ENCODE results near the gene SLC22A25. TPM values are rescaled to one million over a fixed set of nuclear protein-coding genes. Genes with fewer than 3 reads are reported as not detected.

The SLC22A25 gene
- not detected for total RNA-seq
- under 1 TPM in 1 of 3 donors, not detected in 2; 0.06 TPM for polyA plus RNA-seq
- long read RNA-seq, donor 1, result 0 reads
- long read RNA-seq, donor 2, result 0 reads

- H3K9me3 ChIP-seq, result no peaks in the 10 kb centered on the region
Observed at GRCh38 chr11:63243533-63243932, at the start of gene SLC22A25. Gene SLC22A25, minus strand, starts transcription at chr11:63243599. Its CDS starts 13,947 bp downstream, at chr11:63229652.

GRCh38 chr11:63290285-63290684 is 46.9 kb upstream of the SLC22A25 start:
- H3K9me3 ChIP-seq, result peaks cover 0 to 29% (median 15%) of the 10 kb centered on the region in 8 donors
- no peaks in the 10 kb centered on the region for H3K4me1 ChIP-seq
- H3K36me3 ChIP-seq, result no peaks in the 10 kb centered on the region
- no peak overlapping the region for H3K4me3 ChIP-seq
- TF ChIP-seq POLR2AphosphoS5 (IDR thresholded peaks at IDR 0.05), result no peak
- H3K27me3 ChIP-seq (replicated peaks in 1 of 7), result peaks cover 0 to 22% (median 0%) of the 10 kb centered on the region in 7 donors
- no peak for DNase-seq
- intact Hi-C loops (cut with DNase I; ENCODE audit: low total_unique reads), result no loop called here
- H3K27ac ChIP-seq, result no peak overlapping the region
- WGBS, 5 donors, result 81 to 89% (median 86%) methylated on average over 4 of the region's 4 CpGs

More at GRCh38 chr11:63243533-63243932, at the start of gene SLC22A25:
- H3K4me1 ChIP-seq, result no peaks in the 10 kb centered on the region
- WGBS, 5 donors, result 63 to 95% (median 73%) methylated on average over 4 to 5 of the region's 5 CpGs
- no peaks in the 10 kb centered on the region for H3K36me3 ChIP-seq
- intact Hi-C loops (cut with DNase I; ENCODE audit: low total_unique reads), result no loop called here
- H3K27ac ChIP-seq, result no peak within 1 kb of the TSS
- peaks cover 0 to 42% (median 0%) of the 10 kb centered on the region in 7 donors for H3K27me3 ChIP-seq (replicated peaks in 1 of 7)
- no peak within 1 kb of the TSS for H3K4me3 ChIP-seq
- DNase-seq, result no peak
- TF ChIP-seq POLR2A (IDR thresholded peaks at IDR 0.05) (no peak), CTCF (IDR thresholded peaks at IDR 0.05 in 8 of 11, conservative IDR thresholded peaks at IDR 0.05 in 3 of 11) (no peak), POLR2AphosphoS5 (IDR thresholded peaks at IDR 0.05) (no peak)

- H3K9me3 ChIP-seq, result peaks cover 0 to 29% (median 13%) of the 10 kb centered on the region in 8 donors
- intact Hi-C loops (cut with DNase I; ENCODE audit: low total_unique reads), result no loop called here
- no peaks in the 10 kb centered on the region for H3K36me3 ChIP-seq
- H3K4me3 ChIP-seq, result no peak overlapping the region
- H3K27me3 ChIP-seq (replicated peaks in 1 of 7), result peaks cover 0 to 24% (median 0%) of the 10 kb centered on the region in 7 donors
- TF ChIP-seq CTCF (IDR thresholded peaks at IDR 0.05 in 8 of 11, conservative IDR thresholded peaks at IDR 0.05 in 3 of 11) (no peak), POLR2A (IDR thresholded peaks at IDR 0.05) (no peak), POLR2AphosphoS5 (IDR thresholded peaks at IDR 0.05) (no peak)
- WGBS, 5 donors, result 73 to 84% (median 79%) methylated on average over 5 of the region's 5 CpGs
- no peak overlapping the region for H3K27ac ChIP-seq
- no peaks in the 10 kb centered on the region for H3K4me1 ChIP-seq
- DNase-seq, result no peak
Observed at GRCh38 chr11:63289658-63290057, 46.3 kb upstream of the SLC22A25 start.

- Histone ChIP-seq H3K4me3 (no peak overlapping the region), H3K27ac (no peak overlapping the region), H3K4me1 (no peaks in the 10 kb centered on the region), H3K36me3 (no peaks in the 10 kb centered on the region), H3K9me3 (peaks cover 0 to 9% (median 0%) of the 10 kb centered on the region in 8 donors), H3K27me3 (replicated peaks in 1 of 7) (peaks cover 0 to 53% (median 9%) of the 10 kb centered on the region in 7 donors)
- no peak for DNase-seq
- TF ChIP-seq POLR2AphosphoS5 (IDR thresholded peaks at IDR 0.05) (no peak), POLR2A (IDR thresholded peaks at IDR 0.05) (no peak), CTCF (IDR thresholded peaks at IDR 0.05 in 8 of 11, conservative IDR thresholded peaks at IDR 0.05 in 3 of 11) (no peak)
- intact Hi-C loops (cut with DNase I; ENCODE audit: low total_unique reads), result no loop called here
Observed at GRCh38 chr11:63282579-63282978, 39.2 kb upstream of the SLC22A25 start.

- no peak for TF ChIP-seq POLR2A (IDR thresholded peaks at IDR 0.05)
- no peak for TF ChIP-seq POLR2AphosphoS5 (IDR thresholded peaks at IDR 0.05)
- no peak for TF ChIP-seq CTCF (IDR thresholded peaks at IDR 0.05 in 8 of 11, conservative IDR thresholded peaks at IDR 0.05 in 3 of 11)
- no peak for DNase-seq
- no peaks in the 10 kb centered on the region for H3K36me3 ChIP-seq
- H3K27ac ChIP-seq, result no peak overlapping the region
- peaks cover 0 to 45% (median 9%) of the 10 kb centered on the region in 7 donors for H3K27me3 ChIP-seq (replicated peaks in 1 of 7)
- intact Hi-C loops (cut with DNase I; ENCODE audit: low total_unique reads), result no loop called here
- H3K4me1 ChIP-seq, result no peaks in the 10 kb centered on the region
- H3K4me3 ChIP-seq, result no peak overlapping the region
- H3K9me3 ChIP-seq, result no peaks in the 10 kb centered on the region
Observed at GRCh38 chr11:63280920-63281319, 37.5 kb upstream of the SLC22A25 start.
